GM12874 (cell line): ENCODE measurements around the gene FGD6.

Experiments
- TF ChIP-seq, protein P1 (sequence below): IDR thresholded peaks from 2 replicates; pipeline ENCODE4 v1.5.1; 2011; ENCODE audit warnings: low read depth, mild to moderate bottlenecking, control low read depth, low read length, moderate library complexity; ENCODE audit not compliant: insufficient read depth

FGD6 gene

DNA sequence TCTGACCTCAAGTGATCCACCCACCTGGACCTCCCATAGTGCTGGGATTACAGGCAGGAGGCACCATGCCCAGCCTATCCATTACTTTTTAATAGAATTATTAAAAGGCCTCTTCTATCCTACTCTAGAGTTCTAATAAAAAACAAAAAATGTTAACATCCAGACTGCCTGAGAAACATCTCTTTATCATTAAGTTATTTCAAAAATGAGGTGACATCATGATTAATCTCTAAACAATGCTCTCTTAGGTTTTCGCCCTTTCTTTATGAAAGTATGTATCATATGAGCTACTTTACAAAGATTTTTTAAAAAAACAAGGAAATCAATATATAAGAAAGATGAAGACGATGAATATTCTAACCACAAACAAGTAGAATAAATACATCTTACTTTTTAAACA lies 52.6 kb downstream of the FGD6 start:
- TF ChIP-seq, protein P1, sequence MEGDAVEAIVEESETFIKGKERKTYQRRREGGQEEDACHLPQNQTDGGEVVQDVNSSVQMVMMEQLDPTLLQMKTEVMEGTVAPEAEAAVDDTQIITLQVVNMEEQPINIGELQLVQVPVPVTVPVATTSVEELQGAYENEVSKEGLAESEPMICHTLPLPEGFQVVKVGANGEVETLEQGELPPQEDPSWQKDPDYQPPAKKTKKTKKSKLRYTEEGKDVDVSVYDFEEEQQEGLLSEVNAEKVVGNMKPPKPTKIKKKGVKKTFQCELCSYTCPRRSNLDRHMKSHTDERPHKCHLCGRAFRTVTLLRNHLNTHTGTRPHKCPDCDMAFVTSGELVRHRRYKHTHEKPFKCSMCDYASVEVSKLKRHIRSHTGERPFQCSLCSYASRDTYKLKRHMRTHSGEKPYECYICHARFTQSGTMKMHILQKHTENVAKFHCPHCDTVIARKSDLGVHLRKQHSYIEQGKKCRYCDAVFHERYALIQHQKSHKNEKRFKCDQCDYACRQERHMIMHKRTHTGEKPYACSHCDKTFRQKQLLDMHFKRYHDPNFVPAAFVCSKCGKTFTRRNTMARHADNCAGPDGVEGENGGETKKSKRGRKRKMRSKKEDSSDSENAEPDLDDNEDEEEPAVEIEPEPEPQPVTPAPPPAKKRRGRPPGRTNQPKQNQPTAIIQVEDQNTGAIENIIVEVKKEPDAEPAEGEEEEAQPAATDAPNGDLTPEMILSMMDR: no peak

DNA sequence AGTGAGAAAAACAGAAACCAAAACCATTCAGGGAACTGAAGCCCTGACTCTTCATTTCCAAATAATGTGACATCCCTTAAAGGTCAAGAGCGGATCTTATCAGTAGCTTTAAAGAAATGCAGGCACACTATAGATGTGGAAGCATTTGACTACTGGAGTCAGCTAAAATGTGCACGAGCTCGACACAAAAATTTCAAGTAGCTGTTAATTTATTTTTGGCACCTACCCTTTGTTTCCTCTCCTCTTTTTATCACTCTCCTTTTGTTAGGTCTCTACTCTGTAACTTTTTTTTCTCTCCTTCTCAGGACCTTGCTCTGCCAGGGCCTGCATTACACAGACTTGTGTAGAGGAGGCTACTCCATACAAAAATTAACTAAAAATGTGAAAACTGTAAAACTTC lies 58.3 kb downstream of the FGD6 start:
- TF ChIP-seq, protein P1: no peak

DNA sequence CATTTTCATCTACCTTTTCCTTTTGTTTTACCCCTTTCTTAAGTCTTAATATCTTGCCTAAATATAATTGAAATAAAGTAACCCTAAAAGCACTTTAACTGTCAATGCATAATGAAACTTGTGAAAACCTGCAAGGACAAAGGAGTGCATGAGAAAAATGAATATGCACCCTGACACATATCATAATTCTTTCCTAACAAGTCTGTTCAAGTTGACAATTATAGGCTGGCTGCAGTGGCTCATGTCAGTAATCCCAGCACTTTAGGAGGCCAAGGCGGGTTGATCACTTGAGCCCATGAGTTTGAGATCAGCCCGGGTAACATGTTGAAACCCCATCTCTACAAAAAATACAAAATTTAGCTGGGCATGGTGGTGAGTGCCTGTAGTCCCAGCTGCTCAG lies 65.4 kb downstream of the FGD6 start:
- TF ChIP-seq, protein P1: no peak

DNA sequence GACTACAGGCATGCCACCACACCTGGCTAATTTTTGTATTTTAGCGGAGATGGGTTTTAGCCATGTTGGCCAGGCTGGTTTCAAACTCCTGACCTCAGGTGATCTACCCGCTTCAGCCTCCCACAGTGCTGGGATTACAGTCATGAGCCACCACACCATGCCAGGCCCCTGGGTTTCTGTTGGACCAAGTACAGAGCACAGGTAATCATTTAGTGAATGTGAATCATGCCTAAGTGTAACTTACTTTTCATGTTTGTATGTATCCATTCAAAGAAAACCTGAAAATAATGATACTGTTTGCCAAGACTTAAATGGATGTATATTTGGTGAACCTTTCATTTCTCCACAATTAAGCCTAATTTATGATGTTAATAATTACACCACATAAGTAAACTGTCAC lies 65.9 kb downstream of the FGD6 start:
- TF ChIP-seq, protein P1: no peak

DNA sequence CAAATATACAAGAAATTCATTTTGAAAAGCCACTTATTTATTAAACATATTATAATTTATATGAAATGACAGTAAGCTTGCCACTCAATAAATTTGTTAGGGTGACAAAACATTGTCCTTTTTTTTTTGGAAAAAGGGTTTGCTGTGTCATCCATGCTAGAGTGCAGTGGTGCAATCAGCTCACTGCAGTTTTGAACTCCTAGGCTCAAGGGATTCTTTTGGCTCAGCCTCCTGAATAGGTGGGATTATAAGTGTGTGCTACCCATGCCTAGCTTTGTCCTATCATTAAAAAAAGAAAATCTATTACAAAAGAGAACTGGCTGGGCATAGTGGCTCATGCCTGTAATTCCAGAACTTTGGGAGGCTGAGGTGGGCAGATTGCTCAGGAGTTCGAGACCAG lies 66.8 kb downstream of the FGD6 start:
- TF ChIP-seq, protein P1: no peak

DNA sequence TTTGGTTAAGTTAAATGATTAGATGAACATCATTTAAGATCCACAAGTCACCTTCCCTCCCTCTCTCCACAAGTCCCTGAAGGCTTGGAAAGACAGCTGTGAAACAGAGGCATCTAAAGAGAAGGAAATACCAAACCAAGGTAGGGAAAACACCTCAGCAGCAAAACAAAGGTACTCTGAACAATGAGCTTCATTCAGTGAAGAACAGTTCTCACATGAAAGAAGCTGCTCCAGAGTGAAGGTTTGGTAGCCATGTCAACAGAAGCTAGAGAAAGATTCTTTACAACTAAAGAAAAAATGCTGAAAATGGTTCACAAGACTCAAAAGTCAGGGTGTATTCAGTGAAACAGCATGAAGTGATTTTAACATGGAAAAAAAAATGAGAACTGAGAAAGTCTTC lies 69.4 kb downstream of the FGD6 start:
- TF ChIP-seq, protein P1: no peak

DNA sequence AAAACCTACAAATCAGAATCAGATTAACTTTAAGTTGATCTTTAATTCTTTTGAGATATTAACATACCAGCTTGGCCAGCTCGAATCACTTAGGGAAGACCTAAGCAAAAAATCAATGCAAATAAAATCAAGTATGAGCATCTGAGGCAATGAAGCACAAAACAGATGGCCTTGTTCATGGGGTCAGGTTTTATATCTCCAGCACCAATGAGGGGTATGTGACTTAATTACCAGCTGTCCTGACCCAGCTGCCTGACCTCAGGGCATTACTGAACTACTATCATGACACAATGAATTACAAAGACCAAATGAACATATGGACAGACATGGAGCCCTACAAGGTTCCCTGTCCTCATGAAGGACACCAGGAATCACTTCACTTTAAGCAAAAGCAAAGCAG lies 70.5 kb downstream of the FGD6 start:
- TF ChIP-seq, protein P1: no peak

DNA sequence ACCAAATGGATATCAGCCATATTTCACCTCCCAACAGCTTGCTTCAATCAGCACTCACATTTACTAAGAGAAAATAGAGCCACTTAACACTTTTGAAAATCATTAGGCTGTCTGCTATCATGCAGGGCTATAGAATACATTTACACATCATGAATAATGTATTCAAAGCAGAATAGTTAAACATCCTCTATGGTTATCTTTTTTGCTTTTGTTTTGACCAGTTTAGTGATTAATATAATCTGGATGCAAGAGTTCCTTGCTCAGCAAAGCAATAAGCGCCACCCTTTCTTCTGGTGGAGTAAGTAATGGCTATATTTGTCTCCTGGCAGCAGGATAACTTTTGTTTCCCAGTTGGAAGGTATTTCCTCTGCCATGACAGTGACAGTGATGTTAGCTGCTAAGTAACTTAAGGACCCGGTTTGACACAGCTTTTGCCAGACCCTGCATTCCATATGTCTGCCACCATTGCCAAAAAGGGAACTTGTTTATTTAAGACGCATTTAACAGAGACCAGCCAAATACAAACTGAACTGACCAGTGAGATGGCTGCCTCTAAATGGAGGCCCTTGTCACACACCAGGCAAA lies 73.6 kb downstream of the FGD6 start:
- TF ChIP-seq, protein P1: no peak
